HepG2 (cell line): ENCODE data around the gene SMYD1. TPM values are rescaled to one million over a fixed set of nuclear protein-coding genes. Genes with fewer than 3 reads are reported as not detected.

ENCODE experiments used
- ATAC-seq: fragments of 200-7000 bp; cut with Tn5 transposase; 3 replicates; pipeline ENCODE4 v1.9.1; 2020; ENCODE audit warnings: mild to moderate bottlenecking, moderate library complexity
- BruUV-seq: library from RNA; stranded (reverse); fragments of 400-500 nt; replicated peaks from 2 replicates; lab custom pipeline; 2021; lab: Mats Ljungman, UMichigan
- CTCF ChIA-PET: fragments of 300-600 bp; formaldehyde crosslinking; extraction: SDS; loops from one replicate; lab custom pipeline; 2021; ENCODE audit warnings: low total read pairs, inconsistent platforms, low intra/inter-chr PET ratio; lab: Yijun Ruan, JAX
- POLR2A ChIA-PET: fragments of 350-600 bp; sonication (Branson Sonifier 250); formaldehyde crosslinking; loops from one replicate; lab custom pipeline; 2020; ENCODE audit warnings: antibody characterized with exemption, inconsistent platforms; lab: Yijun Ruan, JAX
- DNase-seq: peaks from one replicate; pipeline ENCODE4 v3.0.0-alpha.2; 2015; ENCODE audit warnings: low spot score
- FAIRE-seq: peaks from 3 replicates; lab custom pipeline; 2011; peaks lifted over from hg19 to GRCh38; lab: Jason Lieb, UNC
- H2AFZ ChIP-seq: one replicate; pipeline ENCODE4 v1.6.1; 2011; ENCODE audit warnings: low read length, inconsistent platforms
- H3K27ac ChIP-seq: fragments of 300-600 bp; 3 replicates; pipeline ENCODE4 v1.8.0; 2011; ENCODE audit warnings: mixed run types, mild to moderate bottlenecking, mixed read lengths, low read length, inconsistent platforms; ENCODE audit not compliant: insufficient read depth; ENCODE audit errors: extremely low read length
- H3K27me3 ChIP-seq, 2 experiments: fragments of 200-600 bp in 1 of 2; 2 replicates in 1 of 2; 3 replicates in 1 of 2; pipeline versions ENCODE4 v1.6.0 to v1.8.0; 2011; ENCODE audit warnings: low read length in 2 of 2, mild to moderate bottlenecking in 2 of 2, moderate library complexity in 2 of 2, inconsistent platforms in 1 of 2; ENCODE audit not compliant: insufficient read depth in 2 of 2, control insufficient read depth in 1 of 2
- H3K36me3 ChIP-seq, 2 experiments: fragments of 200-600 bp in 1 of 2; replicated peaks in 1 of 2; 2 replicates in 1 of 2; 3 replicates in 1 of 2; pipeline versions ENCODE4 v1.5.1 to v1.8.0; 2011; ENCODE audit warnings: low read length in 2 of 2, inconsistent platforms in 1 of 2; ENCODE audit not compliant: insufficient read depth in 2 of 2, control insufficient read depth in 1 of 2
- H3K4me1 ChIP-seq: 2 replicates; pipeline ENCODE4 v1.5.1; 2012; ENCODE audit warnings: low read length, inconsistent platforms; ENCODE audit not compliant: insufficient read depth
- H3K4me2 ChIP-seq: 2 replicates; pipeline ENCODE4 v1.6.0; 2011; ENCODE audit warnings: low read depth, low read length, inconsistent platforms
- H3K4me3 ChIP-seq, 3 experiments: fragments of 200-600 bp in 1 of 3; sonication (generic), shearing (Covaris generic) in 1 of 3; replicated peaks in 1 of 3; 2 replicates each; pipeline ENCODE4 v1.5.1; 2011 to 2016; ENCODE audit warnings: low read length in 3 of 3, inconsistent platforms in 2 of 3, low read depth in 2 of 3, mild to moderate bottlenecking in 2 of 3, control low read depth in 1 of 3, mixed read lengths in 1 of 3; ENCODE audit not compliant: insufficient read depth in 1 of 3
- H3K79me2 ChIP-seq: one replicate; pipeline ENCODE4 v1.6.1; 2011; ENCODE audit warnings: low read length, inconsistent platforms; ENCODE audit not compliant: insufficient read depth
- H3K9ac ChIP-seq: 2 replicates; pipeline ENCODE4 v1.6.0; 2011; ENCODE audit warnings: mild to moderate bottlenecking, low read depth, low read length, inconsistent platforms; ENCODE audit not compliant: insufficient read depth
- H3K9me3 ChIP-seq: 2 replicates; pipeline ENCODE4 v1.5.1; 2012; ENCODE audit warnings: mild to moderate bottlenecking, low read length
- H4K20me1 ChIP-seq: 2 replicates; pipeline ENCODE4 v1.6.0; 2011; ENCODE audit warnings: inconsistent platforms, mild to moderate bottlenecking, low read length, moderate library complexity; ENCODE audit not compliant: insufficient read depth
- EEA1 ChIP-seq: sonication (generic); formaldehyde crosslinking; IDR thresholded peaks from 2 replicates; pipeline ENCODE4 v1.5.1; 2020; ENCODE audit warnings: mild to moderate bottlenecking, missing genetic modification reagents, borderline replicate concordance
- FOXA3 ChIP-seq: IDR thresholded peaks from 2 replicates; pipeline ENCODE4 v1.6.1; 2016; ENCODE audit warnings: missing genetic modification reagents, missing compliant biosample characterization
- REL ChIP-seq: sonication (generic); formaldehyde crosslinking; conservative IDR thresholded peaks from 2 replicates; pipeline ENCODE4 v1.8.0; 2022; ENCODE audit warnings: mild to moderate bottlenecking, missing genetic modification reagents, moderate library complexity
- ZFP41 ChIP-seq: sonication (generic); formaldehyde crosslinking; IDR thresholded peaks from 2 replicates; pipeline ENCODE4 v1.4.0; 2020; ENCODE audit warnings: mild to moderate bottlenecking, missing genetic modification reagents, borderline replicate concordance
- ZFY ChIP-seq: sonication (generic); formaldehyde crosslinking; IDR thresholded peaks from 2 replicates; pipeline ENCODE4 v1.4.0; 2020; ENCODE audit warnings: missing genetic modification reagents
- ZNF30 ChIP-seq: sonication (generic); formaldehyde crosslinking; IDR thresholded peaks from 2 replicates; pipeline ENCODE4 v1.5.0; 2020; ENCODE audit warnings: mild to moderate bottlenecking, missing genetic modification reagents
- ZNF782 ChIP-seq: sonication (generic); formaldehyde crosslinking; IDR thresholded peaks from 2 replicates; pipeline ENCODE4 v1.4.0; 2020; ENCODE audit warnings: missing genetic modification reagents, mild to moderate bottlenecking, borderline replicate concordance
- ZNF816 ChIP-seq: sonication (generic); formaldehyde crosslinking; IDR thresholded peaks from 2 replicates; pipeline ENCODE4 v1.8.0; 2022; ENCODE audit warnings: missing genetic modification reagents, mild to moderate bottlenecking, borderline replicate concordance
- WGBS: methylation state at CpG from one replicate; pipeline ENCODE4 v1.1.6; 2017; ENCODE audit warnings: low lambda C conversion rate; 5-methylcytosine and 5-hydroxymethylcytosine counted together
- in situ Hi-C: cut with HindIII; loops from 2 replicates; pipeline ENCODE4 v1.10.0; 2017; ENCODE audit warnings: low pct_unique_long_range_greater_than_20kb; ENCODE audit not compliant: extremely low pct_ligation_motif_present
- intact Hi-C: fragments of 100-400 bp; cut with micrococcal nuclease; formaldehyde crosslinking; loops from one replicate; pipeline ENCODE4 v1.10.0; 2022; ENCODE audit not compliant: unreplicated experiment
- polyA plus RNA-seq, 8 experiments: library from polyadenylated mRNA; depleted of rRNA in 3 of 8; stranded (reverse) in 7 of 8; unstranded in 1 of 8; fragments of >200 nt; fragmentation: Illumina TruSeq in 4 of 8; extraction: Trizol in 4 of 8; gene quantifications; 2 replicates each; pipeline versions ENCODE4 v1.2.1 to v1.2.3, GENCODE V29; 2011 to 2016; ENCODE audit warnings: low read depth in 4 of 8, missing spikeins in 1 of 8, mixed read lengths in 1 of 8; ENCODE audit not compliant: insufficient read depth in 1 of 8
- total RNA-seq, 5 experiments: library from RNA; depleted of rRNA; stranded (reverse); fragments of >200 nt; fragmentation: Illumina TruSeq; extraction: Trizol; gene quantifications; 2 replicates each; pipeline ENCODE4 v1.2.3, GENCODE V29; 2016; ENCODE audit warnings: low read depth in 1 of 5
- TF ChIP-seq, protein P1 (sequence below), 2 experiments: sonication (generic) in 1 of 2; formaldehyde crosslinking in 1 of 2; IDR thresholded peaks; 2 replicates each; pipeline versions ENCODE4 v1.5.1 to v1.6.1; 2011 to 2020; ENCODE audit warnings: borderline replicate concordance in 1 of 2, low read depth in 1 of 2, low read length in 1 of 2, mild to moderate bottlenecking in 1 of 2, missing genetic modification reagents in 1 of 2, moderate library complexity in 1 of 2

The SMYD1 gene
- total and polyA plus RNA-seq, 2 of the 13 experiments (the other 11 are each of a cell fraction or from before 2014, with no cell fraction given) = not detected

DNA sequence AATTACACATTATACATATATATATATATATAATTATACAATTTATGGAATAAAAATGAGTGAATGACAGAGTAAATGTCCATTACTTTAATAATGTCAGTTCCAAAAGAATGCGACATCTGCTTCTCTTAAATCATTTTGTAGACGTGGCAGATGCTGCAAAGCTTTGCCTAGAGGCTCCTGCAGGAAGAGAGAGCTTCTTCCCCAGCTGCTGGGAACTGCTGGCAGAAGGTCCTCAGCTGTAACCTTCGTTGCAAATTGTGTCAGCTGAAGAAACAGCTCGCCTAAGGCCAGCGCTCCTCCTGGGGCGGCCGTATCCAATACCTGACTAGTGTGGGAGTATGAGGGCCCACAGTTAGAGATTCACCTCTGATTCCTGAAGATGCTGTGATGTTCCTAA, 92.9 kb downstream of the SMYD1 start:
- intact Hi-C loops = loop anchor here (1.0 to 2.0 kb wide), 4 partner anchors 32 to 143 kb away; partner anchors contain the start of gene FABP1
- Histone ChIP-seq H3K27me3 (0 out of 5 replicates have a peak, but pooled peaks cover 0 to 11% of the 10 kb centered on the region in 2 experiments), H3K36me3 (no peaks in the 10 kb centered on the region), H3K4me2 (no peak overlapping the region), H2AFZ (no peak overlapping the region), H3K79me2 (no peaks in the 10 kb centered on the region), H3K4me3 (no peak overlapping the region), H3K4me1 (peaks cover 40% of the 10 kb centered on the region), H3K27ac (no peak overlapping the region), H3K9me3 (no peaks in the 10 kb centered on the region), H4K20me1 (no peaks in the 10 kb centered on the region), H3K9ac (no peak overlapping the region)
- CTCF ChIA-PET = interaction anchor here (2.1 to 5.5 kb wide), 2 partner anchors 99 to 159 kb away, joined by 7 to 76 read pairs; no protein-coding TSS in a partner anchor
- in situ Hi-C loops = loop anchor here (5.0 kb wide), 1 partner anchor 98 kb away; no protein-coding TSS in a partner anchor
- DNase-seq (no peak), ATAC-seq (no peak), FAIRE-seq (no peak)
- BruUV-seq = no TSS peak
- POLR2A ChIA-PET = interaction anchor here (1.0 to 2.3 kb wide), 8 partner anchors 14 to 144 kb away, joined by 3 to 20 read pairs (median 4); partner anchors contain the start of genes FABP1 and RNU2-63P
- WGBS = 61% methylated on average over 7 of the region's 7 CpGs
- 0 out of 2 replicates have a peak, but pooled peaks have one; percentile 21 for TF ChIP-seq ZFP41 (CRISPR knock-in tag)
- peak; percentile 29 for TF ChIP-seq ZFY
- TF ChIP-seq ZNF816 (CRISPR knock-in tag) = no peak

DNA sequence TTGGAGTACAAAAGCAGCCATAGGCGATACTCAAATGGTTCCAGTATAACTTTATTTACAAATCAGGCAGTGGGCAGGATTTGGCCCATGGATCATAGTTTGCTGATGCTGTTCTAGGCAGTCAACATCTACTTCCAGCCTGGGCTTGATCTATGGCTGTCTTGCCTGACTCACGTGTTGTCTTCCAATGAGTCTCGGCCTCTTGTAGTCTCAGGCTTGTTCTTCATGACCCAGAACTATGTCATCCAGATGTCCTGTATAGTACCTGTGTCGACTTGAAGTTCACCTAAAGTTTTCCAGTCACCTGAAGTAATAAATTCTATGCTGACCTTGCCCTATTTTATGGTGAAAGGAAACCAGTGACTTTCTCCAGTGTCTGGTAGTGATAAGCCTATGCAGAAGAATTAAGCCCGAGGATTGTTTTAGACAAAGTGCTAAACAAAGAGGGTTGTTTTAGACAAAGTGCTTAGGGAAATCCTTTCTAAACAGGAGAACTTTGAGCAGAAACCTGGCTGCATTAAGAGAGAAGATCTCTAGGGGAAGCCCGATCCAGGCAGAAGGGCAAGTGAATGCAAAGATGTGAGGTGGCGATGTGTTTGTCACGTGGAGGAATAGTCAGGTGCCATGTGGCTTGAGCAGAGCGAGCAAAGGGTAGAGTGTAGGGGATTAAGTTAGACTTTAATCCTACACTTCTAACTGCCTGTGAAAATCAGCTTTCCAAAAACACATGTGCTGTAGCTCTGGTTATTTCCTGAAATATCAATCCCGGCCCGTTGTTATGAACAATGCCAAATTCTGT, 94.0 kb downstream of the SMYD1 start:
- in situ Hi-C loops = loop anchor here (5.0 kb wide), 1 partner anchor 99 kb away; no protein-coding TSS in a partner anchor
- no peak for FAIRE-seq
- Histone ChIP-seq H3K4me2 (peak overlapping the region; percentile 29; the same call in 1 of the 2 replicates), H3K9ac (no peak overlapping the region), H3K36me3 (no peaks in the 10 kb centered on the region), H3K27ac (no peak overlapping the region), H3K4me3 (no peak overlapping the region), H3K27me3 (peaks cover 0 to 11% of the 10 kb centered on the region in 2 experiments; a peak in 1 of 5 replicates), H3K79me2 (no peaks in the 10 kb centered on the region), H2AFZ (no peak overlapping the region), H4K20me1 (no peaks in the 10 kb centered on the region), H3K4me1 (peaks cover 40% of the 10 kb centered on the region), H3K9me3 (no peaks in the 10 kb centered on the region)
- WGBS = 45% methylated on average over 11 of the region's 11 CpGs
- POLR2A ChIA-PET = interaction anchor here (2.3 kb wide), 1 partner anchor 101 kb away, joined by 20 read pairs; no protein-coding TSS in a partner anchor
- intact Hi-C loops = loop anchor here (2.0 kb wide), 1 partner anchor 65 kb away; no protein-coding TSS in a partner anchor
- CTCF ChIA-PET = interaction anchor here (5.5 kb wide), 1 partner anchor 101 kb away, joined by 76 read pairs; no protein-coding TSS in a partner anchor
- DNase-seq = no peak
- peak; percentile 21; the same call in 2 of the 3 replicates for ATAC-seq
- BruUV-seq = no TSS peak
- no peak for TF ChIP-seq EEA1 (CRISPR knock-in tag)
- no peak for TF ChIP-seq ZNF782 (CRISPR knock-in tag)
- TF ChIP-seq, protein P1, sequence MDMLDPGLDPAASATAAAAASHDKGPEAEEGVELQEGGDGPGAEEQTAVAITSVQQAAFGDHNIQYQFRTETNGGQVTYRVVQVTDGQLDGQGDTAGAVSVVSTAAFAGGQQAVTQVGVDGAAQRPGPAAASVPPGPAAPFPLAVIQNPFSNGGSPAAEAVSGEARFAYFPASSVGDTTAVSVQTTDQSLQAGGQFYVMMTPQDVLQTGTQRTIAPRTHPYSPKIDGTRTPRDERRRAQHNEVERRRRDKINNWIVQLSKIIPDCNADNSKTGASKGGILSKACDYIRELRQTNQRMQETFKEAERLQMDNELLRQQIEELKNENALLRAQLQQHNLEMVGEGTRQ (IDR thresholded peaks at IDR 0.05; ENCODE audit: low read depth, low read length) = peak; percentile 49
- TF ChIP-seq, protein P1 (CRISPR knock-in tag; IDR thresholded peaks at IDR 0.05; ENCODE audit: borderline replicate concordance) = no peak; the same call in 1 of the 2 replicates
- no peak for TF ChIP-seq FOXA3 (CRISPR knock-in tag)
- TF ChIP-seq ZNF30 (CRISPR knock-in tag) = no peak
- no peak for TF ChIP-seq REL
